GM18502 (cell line): ENCODE data around the gene TUBA4B.
A peak's percentile ranks its signal among the peaks of the same experiment; 100 is the strongest.

Experiments used
- ATAC-seq: cut with Tn5 transposase; IDR thresholded peaks from one replicate; pipeline ENCODE4 v1.9.1; 2021; ENCODE audit warnings: mild to moderate bottlenecking; ENCODE audit not compliant: unreplicated experiment, poor library complexity

The TUBA4B gene

GRCh38 chr2:219289195-219289536 lies 36.1 kb downstream of the TUBA4B start:
- ATAC-seq = no peak

GRCh38 chr2:219289537-219290361 lies 36.7 kb downstream of the TUBA4B start:
- ATAC-seq = no peak

- no peak for ATAC-seq
These were observed 37.5 kb downstream of the TUBA4B start for GRCh38 chr2:219290381-219291171.

GRCh38 chr2:219291394-219291793 lies 38.4 kb downstream of the TUBA4B start:
- no peak for ATAC-seq

GRCh38 chr2:219291910-219292490 lies 39.0 kb downstream of the TUBA4B start:
- ATAC-seq = no peak

GRCh38 chr2:219292616-219293015 lies 39.6 kb downstream of the TUBA4B start:
- ATAC-seq = no peak

- ATAC-seq = no peak
These were observed 40.7 kb downstream of the TUBA4B start for GRCh38 chr2:219293736-219294231.

- peak; percentile 90 for ATAC-seq
These were observed 41.6 kb downstream of the TUBA4B start for GRCh38 chr2:219294356-219295351.

GRCh38 chr2:219296142-219296541 lies 43.1 kb downstream of the TUBA4B start:
- no peak for ATAC-seq

- no peak for ATAC-seq
These were observed 43.8 kb downstream of the TUBA4B start for GRCh38 chr2:219296631-219297391.

GRCh38 chr2:219297766-219298456 lies 44.9 kb downstream of the TUBA4B start:
- no peak for ATAC-seq

- peak; percentile 57 for ATAC-seq
These were observed 45.8 kb downstream of the TUBA4B start for GRCh38 chr2:219298759-219299371.

GRCh38 chr2:219299372-219299760 lies 46.3 kb downstream of the TUBA4B start:
- no peak for ATAC-seq

GRCh38 chr2:219300022-219300421 lies 47.0 kb downstream of the TUBA4B start:
- no peak for ATAC-seq

- ATAC-seq = no peak
These were observed 49.4 kb downstream of the TUBA4B start for GRCh38 chr2:219302412-219302968.

- no peak for ATAC-seq
These were observed 51.2 kb downstream of the TUBA4B start for GRCh38 chr2:219304223-219304622.

- no peak for ATAC-seq
These were observed 53.0 kb downstream of the TUBA4B start for GRCh38 chr2:219306047-219306446.
